Effector memory CD4-positive, alpha-beta T cell (primary cell): ENCODE data around the gene RPL3.
"Not testable (repeated sequence)": the region's sequence is repeated elsewhere in the genome, so short reads cannot be mapped to it uniquely, and the experiment has no call there.

Source experiments
- DNase-seq, 3 donors: peaks; one replicate each; pipeline ENCODE4 v3.0.0-alpha.2; 2020
- H3K27ac ChIP-seq: 2 replicates; pipeline ENCODE4 v1.7.0; 2013; ENCODE audit warnings: mild to moderate bottlenecking, low read length, moderate library complexity; ENCODE audit not compliant: insufficient read depth, poor library complexity, severe bottlenecking
- H3K27me3 ChIP-seq: replicated peaks from 2 replicates; pipeline ENCODE4 v1.7.0; 2013; ENCODE audit warnings: mild to moderate bottlenecking, low read length; ENCODE audit not compliant: insufficient read depth, control insufficient read depth, poor library complexity, severe bottlenecking
- H3K36me3 ChIP-seq: 2 replicates; pipeline ENCODE4 v1.7.0; 2013; ENCODE audit warnings: mild to moderate bottlenecking, low read length, moderate library complexity; ENCODE audit not compliant: control insufficient read depth, insufficient read depth
- H3K4me1 ChIP-seq: 2 replicates; pipeline ENCODE4 v1.7.0; 2013; ENCODE audit warnings: low read length, mild to moderate bottlenecking; ENCODE audit not compliant: control insufficient read depth, insufficient read depth, poor library complexity, severe bottlenecking
- H3K4me3 ChIP-seq: 2 replicates; pipeline ENCODE4 v1.7.0; 2013; ENCODE audit warnings: low read length, low read depth, mild to moderate bottlenecking; ENCODE audit not compliant: insufficient read depth, poor library complexity, severe bottlenecking
- H3K9me3 ChIP-seq: 2 replicates; pipeline ENCODE4 v1.7.0; 2013; ENCODE audit warnings: mild to moderate bottlenecking, low read length, moderate library complexity; ENCODE audit not compliant: control insufficient read depth

The RPL3 gene

DNA sequence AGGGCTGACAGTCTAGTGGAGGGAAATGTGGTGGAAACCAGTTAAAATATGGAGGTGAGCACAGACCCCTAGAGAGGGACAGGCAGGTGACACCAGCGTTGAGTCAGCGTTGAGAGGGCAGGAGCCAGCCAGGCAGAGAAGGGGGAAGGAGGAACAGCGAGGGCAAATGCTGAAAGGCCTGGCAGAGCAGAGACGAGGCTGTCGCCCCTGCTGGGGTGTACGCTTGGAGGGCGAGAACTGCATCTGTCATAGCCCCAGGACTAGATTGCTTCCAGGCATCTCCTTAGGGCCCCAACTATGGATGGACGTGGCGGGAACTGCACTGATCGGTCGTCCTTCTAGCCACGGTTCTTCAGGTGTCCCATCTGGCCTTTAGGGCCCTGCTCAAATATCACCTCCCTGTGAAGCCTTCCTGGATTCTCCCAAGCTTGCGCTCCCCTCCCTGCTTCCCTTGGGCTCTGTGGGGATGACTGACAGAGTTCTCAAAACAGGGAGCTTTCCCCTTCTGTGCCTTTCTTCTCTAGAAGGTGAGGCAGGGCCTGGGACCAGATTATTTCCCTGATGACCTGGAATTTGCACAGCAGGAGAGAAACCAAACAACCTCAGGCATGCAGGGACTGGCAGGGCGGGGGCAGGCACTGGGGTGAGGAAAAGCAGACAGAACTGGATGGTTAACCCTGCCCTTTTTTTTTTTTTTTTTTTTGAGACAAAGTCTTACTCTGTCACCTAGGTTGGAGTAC lies 41.4 kb upstream of the RPL3 start:
- H3K36me3 ChIP-seq, result no peaks in the 10 kb centered on the region

DNA sequence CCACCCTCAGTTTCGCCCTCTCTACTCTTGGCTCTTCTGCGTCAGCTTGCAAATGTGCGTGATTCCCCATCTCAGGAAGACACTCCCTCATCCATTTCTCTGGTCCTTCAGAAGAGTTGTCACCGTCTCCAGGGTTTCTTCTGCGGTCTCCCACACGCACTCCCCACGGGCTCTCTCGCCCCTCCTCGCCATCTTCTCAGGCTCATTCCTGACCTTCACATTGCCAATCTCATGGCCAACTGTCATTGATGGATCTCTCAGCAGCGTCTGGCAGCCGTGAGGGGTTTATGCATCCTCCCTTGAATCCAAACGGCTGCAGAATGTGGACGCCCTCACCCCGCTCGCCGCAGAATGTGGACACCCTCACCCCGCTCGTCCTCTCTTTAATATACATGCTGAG lies 40.8 kb upstream of the RPL3 start:
- DNase-seq, result no peak
- Histone ChIP-seq H3K4me1 (no peaks in the 10 kb centered on the region), H3K27me3 (no peaks in the 10 kb centered on the region), H3K27ac (no peak overlapping the region), H3K9me3 (no peaks in the 10 kb centered on the region), H3K4me3 (no peak overlapping the region), H3K36me3 (no peaks in the 10 kb centered on the region)

More for the DNA sequence above, 41.4 kb upstream of the RPL3 start:
- Histone ChIP-seq H3K4me3 (no peak overlapping the region), H3K4me1 (no peaks in the 10 kb centered on the region), H3K27me3 (no peaks in the 10 kb centered on the region), H3K9me3 (no peaks in the 10 kb centered on the region), H3K27ac (no peak overlapping the region)
- DNase-seq, result no peak

DNA sequence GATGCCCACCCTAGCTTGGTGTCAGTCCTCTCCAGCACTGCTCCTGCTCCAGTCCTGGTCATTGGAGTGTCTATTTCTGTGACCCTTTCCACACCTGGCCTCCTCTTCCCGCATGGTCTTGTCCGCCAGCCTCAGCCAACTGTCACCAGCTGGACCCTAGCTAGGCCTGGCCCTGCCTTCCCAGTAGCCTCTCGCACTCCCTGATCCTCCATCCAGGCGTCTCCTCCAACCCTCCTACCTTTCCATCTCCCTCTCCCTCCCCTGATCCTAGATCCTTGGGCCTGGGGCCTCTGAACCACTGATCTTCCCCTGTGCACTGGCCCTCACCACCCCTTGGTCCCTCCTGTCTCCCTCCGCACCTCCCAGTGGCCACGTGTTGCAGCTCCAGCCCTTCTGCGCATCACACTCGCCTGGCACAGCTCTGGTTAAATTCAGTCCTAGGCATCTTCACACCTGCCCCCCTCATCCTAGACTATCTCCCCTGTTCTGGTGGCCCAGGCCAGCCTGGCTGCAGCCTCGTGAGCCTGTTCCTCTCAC lies 40.3 kb upstream of the RPL3 start:
- no peaks in the 10 kb centered on the region for H3K4me1 ChIP-seq
- no peaks in the 10 kb centered on the region for H3K36me3 ChIP-seq
- H3K27ac ChIP-seq, result no peak overlapping the region
- H3K4me3 ChIP-seq, result no peak overlapping the region
- H3K27me3 ChIP-seq, result no peaks in the 10 kb centered on the region
- H3K9me3 ChIP-seq, result no peaks in the 10 kb centered on the region
- no peak for DNase-seq

DNA sequence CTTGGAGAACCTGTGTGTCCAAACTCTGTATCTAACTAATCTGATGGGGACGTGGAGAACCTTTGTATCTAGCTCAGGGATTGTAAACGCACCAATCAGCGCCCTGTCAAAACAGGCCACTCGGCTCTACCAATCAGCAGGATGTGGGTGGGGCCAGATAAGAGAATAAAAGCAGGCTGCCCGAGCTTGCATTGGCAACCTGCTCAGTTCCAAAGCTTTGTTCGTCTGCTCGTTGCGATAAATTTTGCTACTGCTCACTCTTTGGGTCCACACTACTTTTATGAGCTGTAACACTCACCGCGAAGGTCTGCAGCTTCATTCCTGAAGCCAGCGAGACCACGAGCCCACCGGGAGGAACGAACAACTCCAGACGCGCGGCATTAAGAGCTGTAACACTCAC lies 38.8 kb upstream of the RPL3 start:
- H3K27me3 ChIP-seq, H3K27ac ChIP-seq, H3K9me3 ChIP-seq, H3K4me3 ChIP-seq, DNase-seq, H3K4me1 ChIP-seq, H3K36me3 ChIP-seq: not testable (repeated sequence)

DNA sequence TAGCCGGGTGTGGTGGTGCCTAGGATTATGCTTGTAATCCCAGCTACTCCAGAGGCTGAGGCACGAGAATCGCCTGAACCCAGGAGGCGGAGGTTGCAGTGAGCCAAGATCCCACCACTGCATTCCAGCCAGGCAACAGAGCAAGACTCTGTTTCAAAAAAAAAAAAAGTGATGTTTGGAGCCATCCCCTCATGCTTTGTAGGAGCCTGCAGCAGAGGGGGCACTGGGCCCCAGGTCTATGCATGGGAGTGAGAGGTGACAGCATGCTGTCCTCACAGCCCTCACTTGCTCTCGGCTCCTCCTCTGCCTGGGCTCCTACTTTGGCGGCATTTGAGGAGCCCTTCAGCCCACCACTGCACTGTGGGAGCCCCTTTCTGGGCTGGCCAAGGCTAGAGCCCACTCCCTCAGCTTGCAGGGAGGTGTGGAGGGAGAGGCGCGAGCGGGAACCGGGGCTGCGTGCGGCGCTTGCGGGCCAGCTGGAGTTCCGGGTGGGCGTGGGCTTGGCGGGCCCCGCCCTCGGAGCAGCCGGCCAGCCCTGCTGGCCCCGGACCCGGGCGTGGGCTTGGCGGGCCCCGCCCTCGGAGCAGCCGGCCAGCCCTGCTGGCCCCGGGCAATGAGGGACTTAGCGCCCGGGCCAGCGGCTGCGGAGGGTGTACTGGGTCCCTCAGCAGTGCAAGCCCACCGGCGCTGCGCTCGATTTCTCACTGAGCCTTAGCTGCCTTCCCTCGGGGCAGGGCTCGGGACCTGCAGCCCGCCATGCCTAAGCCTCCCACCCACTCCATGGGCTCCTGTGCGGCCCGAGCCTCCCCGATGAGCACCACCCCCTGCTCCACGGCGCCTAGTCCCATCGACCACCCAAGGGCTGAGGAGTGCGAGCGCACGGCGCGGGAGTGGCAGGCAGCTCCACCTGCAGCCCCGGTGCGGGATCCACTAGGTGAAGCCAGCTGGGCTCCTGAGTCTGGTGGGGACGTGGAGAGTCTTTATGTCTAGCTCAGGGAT lies 38.0 kb upstream of the RPL3 start:
- not testable (repeated sequence) for H3K36me3 ChIP-seq, DNase-seq, H3K27me3 ChIP-seq, H3K4me1 ChIP-seq, H3K4me3 ChIP-seq, H3K27ac ChIP-seq, H3K9me3 ChIP-seq

DNA sequence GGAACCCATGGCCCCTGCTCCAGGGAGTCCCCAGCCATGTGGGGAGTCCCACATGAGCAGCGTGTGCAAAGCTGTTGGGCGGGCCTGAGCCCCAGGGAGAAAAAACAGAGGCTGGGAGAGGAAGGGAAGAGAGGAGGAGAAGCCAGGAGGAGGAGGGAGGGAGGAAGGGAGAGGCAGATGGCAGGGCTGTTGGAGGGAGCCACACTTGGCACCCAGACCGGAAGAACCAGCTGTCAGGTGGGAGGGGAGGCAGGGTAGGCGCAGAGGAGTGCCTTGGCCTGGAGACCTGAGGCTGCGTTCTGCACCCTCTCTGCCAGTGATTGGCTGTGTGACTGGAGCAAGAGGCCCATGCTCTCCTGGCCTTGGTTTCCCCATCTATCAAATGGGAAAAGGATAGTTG lies 37.0 kb upstream of the RPL3 start:
- H3K27me3 ChIP-seq, result no peaks in the 10 kb centered on the region
- no peaks in the 10 kb centered on the region for H3K4me1 ChIP-seq
- H3K9me3 ChIP-seq, result no peaks in the 10 kb centered on the region
- no peaks in the 10 kb centered on the region for H3K36me3 ChIP-seq
- no peak overlapping the region for H3K4me3 ChIP-seq
- no peak overlapping the region for H3K27ac ChIP-seq
- DNase-seq, result no peak

DNA sequence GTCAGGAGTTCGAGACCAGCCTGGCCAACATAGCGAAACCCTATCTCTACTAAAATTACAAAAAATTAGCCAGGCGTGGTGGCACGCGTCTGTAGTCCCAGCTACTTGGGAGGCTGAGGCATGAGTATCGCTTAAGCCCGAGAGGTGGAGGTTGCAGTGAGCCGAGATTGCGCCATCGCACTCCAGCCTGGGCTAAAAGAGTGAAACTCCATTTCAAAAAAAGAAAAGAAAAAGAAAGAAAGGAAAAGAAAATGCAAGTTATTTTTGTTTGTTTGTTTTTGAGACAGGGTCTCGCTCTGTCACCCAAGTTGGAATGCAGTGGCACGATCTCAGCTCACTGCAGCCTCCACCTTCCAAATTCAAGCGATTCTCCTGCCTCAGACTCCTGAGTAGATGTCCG lies 36.4 kb upstream of the RPL3 start:
- H3K27me3 ChIP-seq, DNase-seq, H3K4me1 ChIP-seq, H3K27ac ChIP-seq, H3K36me3 ChIP-seq, H3K4me3 ChIP-seq, H3K9me3 ChIP-seq: not testable (repeated sequence)

DNA sequence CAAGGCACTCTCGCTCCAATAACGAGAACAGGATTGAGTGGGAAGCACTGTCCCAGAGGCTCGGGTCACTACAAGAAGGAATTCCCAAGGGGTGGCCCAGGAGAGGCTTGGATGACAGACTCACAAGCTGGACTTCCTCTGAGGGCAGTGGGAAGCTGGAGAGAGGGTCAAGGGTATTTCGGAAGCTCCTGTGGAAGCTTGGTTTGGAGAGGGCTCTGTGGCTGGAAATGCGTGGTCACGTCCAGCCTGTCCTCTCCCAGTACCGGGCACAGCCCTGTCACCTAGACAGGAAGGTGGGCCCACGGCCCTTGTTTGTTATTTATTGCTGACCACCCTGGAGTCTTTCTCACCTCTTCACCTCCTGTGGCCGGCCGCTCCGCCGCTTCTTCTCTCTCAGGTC lies 35.7 kb upstream of the RPL3 start:
- H3K36me3 ChIP-seq, result no peaks in the 10 kb centered on the region
- H3K4me1 ChIP-seq, result peaks cover 5% of the 10 kb centered on the region
- DNase-seq, result no peak
- H3K27ac ChIP-seq, result no peak overlapping the region
- H3K9me3 ChIP-seq, result no peaks in the 10 kb centered on the region
- peaks cover 7% of the 10 kb centered on the region for H3K27me3 ChIP-seq
- no peak overlapping the region for H3K4me3 ChIP-seq

DNA sequence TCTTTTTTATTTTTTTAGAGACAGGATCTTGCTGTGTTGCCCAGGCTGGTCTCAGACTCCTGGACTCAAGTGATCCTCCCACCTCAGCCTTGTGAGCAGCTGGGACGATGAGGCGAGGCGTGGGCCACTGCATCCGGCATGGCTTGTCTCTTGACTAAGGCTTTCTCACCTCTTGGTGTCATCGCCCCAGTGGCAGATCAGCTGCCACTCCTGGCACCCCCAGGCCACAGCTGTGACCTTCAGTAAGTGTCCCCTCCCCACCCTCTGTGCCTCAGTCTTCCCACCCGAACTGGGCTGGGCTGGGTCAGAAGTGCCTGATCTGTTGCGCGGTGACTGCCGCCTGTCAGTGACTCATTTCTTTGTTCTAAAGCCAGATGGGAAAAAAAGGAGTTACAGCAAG lies 33.9 kb upstream of the RPL3 start:
- no peaks in the 10 kb centered on the region for H3K9me3 ChIP-seq
- no peak overlapping the region for H3K4me3 ChIP-seq
- H3K36me3 ChIP-seq, result no peaks in the 10 kb centered on the region
- no peak for DNase-seq
- H3K27ac ChIP-seq, result no peak overlapping the region
- H3K27me3 ChIP-seq, result peaks cover 17% of the 10 kb centered on the region
- H3K4me1 ChIP-seq, result peaks cover 5% of the 10 kb centered on the region
